HG03064 (cell line): Measurements from ENCODE around the gene ANKK1.

Experiments
- ATAC-seq: cut with Tn5 transposase; IDR thresholded peaks from one replicate; pipeline ENCODE4 v1.9.1; 2021; ENCODE audit warnings: low read depth; ENCODE audit not compliant: unreplicated experiment

The ANKK1 gene, protein sequence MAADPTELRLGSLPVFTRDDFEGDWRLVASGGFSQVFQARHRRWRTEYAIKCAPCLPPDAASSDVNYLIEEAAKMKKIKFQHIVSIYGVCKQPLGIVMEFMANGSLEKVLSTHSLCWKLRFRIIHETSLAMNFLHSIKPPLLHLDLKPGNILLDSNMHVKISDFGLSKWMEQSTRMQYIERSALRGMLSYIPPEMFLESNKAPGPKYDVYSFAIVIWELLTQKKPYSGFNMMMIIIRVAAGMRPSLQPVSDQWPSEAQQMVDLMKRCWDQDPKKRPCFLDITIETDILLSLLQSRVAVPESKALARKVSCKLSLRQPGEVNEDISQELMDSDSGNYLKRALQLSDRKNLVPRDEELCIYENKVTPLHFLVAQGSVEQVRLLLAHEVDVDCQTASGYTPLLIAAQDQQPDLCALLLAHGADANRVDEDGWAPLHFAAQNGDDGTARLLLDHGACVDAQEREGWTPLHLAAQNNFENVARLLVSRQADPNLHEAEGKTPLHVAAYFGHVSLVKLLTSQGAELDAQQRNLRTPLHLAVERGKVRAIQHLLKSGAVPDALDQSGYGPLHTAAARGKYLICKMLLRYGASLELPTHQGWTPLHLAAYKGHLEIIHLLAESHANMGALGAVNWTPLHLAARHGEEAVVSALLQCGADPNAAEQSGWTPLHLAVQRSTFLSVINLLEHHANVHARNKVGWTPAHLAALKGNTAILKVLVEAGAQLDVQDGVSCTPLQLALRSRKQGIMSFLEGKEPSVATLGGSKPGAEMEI

DNA sequence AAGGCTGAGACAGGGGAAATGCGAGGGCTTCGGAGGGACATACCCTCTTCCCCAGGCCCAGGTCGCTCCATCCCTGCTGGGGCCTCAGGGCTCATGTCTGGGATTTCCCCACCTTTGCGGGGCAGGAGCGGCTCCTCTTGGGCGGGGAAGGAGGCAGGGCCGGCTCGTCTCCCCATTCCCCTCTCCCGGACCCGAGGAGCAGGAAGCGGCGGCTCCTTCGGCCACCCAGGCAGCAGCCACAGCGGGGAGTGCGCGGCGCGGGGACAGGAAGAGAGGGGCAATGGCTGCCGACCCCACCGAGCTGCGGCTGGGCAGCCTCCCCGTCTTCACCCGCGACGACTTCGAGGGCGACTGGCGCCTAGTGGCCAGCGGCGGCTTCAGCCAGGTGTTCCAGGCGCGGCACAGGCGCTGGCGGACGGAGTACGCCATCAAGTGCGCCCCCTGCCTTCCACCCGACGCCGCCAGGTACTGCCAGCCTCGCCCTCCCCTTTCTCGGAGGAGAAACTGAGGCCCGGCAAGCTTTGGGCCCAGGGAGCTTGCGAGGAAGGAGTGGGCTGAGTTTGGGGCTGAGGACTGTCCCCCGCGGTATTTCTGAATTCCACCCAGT is at the start of gene ANKK1:
TSS of gene ANKK1 (plus strand) at position 175 of the 607 bp plus-strand sequence. CDS start at position 281, 106 bp downstream.
- no peak for ATAC-seq

DNA sequence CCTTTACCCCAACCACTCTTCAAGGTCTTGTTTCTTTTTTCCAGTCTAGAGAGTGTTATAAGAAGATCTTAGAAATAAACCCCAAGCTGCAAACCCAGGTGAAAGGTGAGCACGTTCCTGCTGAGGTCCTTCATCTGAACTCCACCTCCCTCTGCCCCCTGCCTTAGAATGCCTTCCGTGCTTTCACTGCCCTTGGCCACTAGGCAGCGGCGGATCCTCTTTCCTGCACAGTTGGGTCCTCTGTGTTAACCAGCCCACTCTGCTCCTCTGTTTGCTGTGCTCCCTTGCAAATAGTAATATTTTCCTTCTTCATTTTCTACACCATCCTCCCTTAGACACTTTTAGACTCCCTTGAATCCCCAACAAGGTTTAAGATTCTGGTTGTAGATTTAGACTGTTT is 48.8 kb upstream of the ANKK1 start:
- ATAC-seq, result no peak

DNA sequence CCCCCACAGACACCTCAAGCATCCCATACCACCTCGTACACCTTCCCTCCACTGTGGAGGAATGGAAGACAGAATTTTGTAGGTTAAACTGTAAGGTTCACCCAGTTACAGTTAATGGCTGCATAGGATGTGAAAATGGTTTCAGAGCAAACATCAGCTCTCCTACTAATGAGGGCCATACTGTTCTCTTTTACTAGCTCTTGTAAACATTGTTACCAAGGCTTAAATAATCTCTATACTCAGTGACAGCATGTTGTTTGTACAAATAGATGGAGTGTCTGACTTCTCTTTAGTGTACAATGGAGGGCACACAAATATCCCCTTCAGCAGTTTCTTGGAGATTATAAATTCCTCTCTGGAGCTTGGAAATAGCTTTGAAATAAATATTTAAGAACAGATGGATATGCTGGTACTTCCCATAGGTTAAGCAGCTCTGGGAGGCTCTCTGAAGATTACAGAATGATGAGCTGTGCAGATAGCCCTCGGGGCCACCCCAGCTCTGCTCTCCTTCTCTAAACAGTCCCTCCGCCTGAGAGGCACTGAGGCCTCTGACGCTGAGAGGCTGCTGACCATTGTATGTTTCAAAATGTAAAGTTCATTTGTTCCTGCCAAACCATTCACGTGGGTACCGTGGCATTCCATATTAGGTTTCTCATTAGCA is 47.5 kb upstream of the ANKK1 start:
- no peak for ATAC-seq

DNA sequence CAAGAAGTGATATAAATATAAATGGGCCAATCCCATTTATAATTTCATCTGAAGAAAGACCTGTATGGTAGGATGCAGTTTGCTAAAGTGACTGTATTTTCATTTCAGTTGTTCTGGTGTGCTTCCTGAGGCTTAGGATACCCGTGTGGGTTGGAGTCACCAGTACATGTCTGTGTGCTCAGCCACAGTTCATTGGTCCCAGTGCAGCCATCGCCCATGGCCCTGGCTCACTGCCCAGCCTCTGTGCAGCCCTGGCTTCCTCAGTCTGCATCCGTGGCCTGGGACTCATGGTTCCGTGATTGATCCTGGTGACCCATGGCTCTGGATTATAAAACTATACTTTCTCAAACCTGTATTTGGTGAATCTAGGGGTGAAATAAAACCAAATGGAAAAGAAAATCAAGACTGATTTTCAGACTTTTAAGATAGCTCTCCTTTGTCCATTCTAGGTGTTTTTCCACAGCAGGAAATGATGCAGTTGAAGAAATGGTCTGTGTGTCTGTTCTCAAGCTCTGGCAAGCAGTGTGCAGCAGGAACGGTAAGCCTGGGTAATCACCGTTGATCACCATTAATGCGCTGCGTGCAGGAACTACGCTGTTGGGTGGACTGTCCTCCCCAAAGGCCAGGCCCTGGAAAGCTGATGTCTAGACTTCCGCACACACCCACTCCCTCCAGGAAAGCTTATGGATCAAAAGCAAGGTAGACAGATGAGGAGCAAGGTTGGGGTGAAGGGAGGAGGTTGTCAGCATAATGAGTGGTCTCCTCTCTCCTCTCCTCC is 46.0 kb upstream of the ANKK1 start:
- ATAC-seq, result no peak

DNA sequence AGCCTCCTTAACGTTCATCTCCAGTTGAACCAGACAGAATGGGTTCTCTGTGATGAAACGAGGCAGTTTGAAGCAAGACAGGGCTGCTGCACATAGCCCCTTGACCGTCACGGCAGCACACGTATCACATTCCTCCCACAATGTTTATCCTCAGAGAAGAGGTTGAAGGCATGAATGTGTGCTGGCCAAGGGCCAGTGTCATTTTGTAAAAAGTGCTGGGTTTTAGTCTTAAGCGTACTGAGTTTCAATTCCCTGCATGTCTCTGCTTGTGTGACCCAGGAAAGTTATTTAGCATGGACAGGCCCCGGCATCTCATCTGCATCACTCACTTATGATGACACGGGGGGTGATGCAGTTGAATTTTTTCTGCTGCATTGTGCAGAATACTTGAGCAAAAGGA is 41.6 kb upstream of the ANKK1 start:
- ATAC-seq, result no peak

DNA sequence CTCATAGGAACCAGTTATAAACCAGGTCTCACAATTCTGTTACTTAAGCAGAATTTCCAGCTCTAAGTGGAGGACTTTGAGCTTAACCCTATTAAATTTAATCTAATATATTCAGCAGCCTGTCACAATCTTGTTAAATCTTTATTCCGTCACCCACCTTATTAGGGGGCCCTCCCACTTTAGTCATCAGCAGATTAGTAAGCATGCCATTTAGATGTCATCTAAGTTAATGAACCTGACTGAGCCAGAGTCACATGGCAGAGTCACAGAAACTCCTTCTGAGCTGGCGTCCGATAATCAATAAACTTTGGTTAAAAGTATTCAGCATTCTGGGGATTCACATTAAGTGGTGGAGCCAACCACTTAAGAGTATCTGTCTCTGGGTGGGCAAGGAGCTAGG is 38.1 kb upstream of the ANKK1 start:
- ATAC-seq, result no peak

DNA sequence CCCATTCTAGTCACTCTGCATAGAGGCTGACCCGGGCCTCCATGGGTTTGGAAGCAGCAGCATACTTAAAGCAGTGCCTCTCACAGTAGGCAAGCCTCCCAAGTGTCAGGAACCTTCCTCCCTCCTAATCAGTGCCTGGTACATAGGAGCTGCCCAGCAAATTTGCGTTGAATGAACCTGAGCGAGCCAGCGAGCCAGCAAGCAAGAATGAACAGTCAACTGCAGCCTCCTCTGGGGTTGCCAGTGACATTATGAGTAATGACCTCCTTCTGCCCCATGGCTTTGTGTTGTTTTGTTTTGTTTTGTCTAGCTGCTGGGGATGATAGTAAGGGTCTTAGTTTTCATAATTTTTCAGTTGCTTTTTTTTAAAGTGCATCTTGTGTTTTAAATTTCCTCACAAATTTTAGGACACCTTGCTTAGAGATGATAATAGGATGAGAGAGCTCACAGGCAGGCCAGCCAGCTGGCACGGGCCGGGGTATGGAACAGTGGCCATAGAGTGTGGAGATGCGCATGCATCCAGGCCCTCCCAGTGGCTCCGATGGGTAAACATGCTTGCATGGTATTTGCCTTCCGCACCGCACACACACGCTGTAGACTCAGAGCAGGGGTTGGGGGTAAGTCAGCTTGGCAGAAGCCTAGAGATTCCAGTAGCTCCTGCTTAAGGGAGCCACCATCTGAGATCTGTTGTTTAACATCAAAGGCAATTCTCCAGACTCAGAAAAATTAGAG is 37.1 kb upstream of the ANKK1 start:
- no peak for ATAC-seq

DNA sequence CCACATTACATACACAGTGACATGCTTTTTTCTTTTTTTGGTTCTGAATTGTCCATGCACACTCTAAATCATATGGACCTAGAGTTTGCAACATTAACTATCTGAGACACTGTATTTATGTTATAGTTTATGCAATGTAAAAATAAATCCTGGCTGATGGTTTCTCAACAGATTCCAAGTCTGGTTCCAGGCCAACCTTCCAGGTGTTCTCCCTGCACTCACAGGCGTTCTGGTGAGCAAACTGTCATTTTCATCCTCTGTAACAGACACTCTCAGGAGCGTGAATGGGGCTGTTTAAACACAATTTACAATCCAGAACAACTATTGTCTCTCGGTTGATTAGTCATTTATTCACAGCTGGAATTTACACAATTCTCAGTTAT is 36.5 kb upstream of the ANKK1 start:
- ATAC-seq, result no peak

DNA sequence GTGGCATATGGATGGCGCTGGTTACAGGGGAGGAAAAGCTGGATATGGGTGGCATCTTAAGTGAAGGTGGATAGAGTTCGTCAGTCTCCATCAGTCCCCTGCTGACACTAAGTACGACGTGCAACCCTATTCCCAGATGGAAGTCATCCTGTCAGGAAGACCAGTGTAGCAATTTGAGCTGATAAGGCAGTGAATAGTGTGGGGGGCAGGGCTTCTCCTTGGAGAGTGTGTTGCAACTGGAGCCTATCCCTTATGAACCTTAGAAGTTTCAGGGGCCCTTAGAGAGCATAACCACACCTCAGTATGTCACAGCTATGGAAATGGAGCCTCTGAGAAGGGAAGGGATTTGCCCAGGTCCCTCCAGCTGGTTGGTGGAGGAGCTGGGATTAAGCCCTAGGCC is 36.1 kb upstream of the ANKK1 start:
- no peak for ATAC-seq

DNA sequence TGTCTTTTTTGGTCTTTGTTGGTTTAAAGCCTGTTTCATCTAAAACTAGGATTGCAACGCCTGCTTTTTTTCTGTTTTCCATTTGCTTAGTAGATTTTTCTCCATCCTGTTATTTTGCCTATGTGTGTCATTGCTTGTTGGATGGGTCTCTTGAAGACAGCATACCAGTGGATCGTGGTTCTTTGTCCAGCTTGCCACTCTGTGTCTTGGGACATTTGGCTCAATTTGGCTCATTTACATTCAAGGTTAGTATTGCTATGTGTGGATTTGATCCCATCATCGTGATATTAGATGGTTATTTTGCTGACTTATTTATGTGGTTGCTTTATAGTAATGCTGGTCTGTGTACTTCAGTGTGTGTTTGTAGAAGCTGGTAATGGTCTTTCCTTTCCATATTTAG is 31.4 kb upstream of the ANKK1 start:
- ATAC-seq, result no peak

DNA sequence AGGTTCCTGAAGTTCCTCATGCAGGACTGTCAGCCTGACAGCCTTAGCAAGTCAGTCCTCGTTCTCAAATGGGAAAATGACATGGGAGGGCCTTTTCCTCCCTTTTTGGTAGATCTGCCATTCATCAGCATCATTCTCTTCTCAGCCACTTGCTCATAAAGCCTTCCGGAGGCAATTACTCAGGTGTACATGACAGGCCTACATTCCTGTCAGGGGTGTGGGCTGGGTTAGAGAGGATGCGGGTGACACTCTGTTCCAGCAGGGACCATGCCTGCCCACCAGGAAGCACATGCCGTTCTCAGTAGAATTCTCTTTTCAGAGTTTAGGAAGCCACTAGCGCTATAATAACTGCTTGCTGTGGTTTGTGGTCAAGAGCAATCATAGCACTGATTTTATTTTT is 24.2 kb upstream of the ANKK1 start:
- no peak for ATAC-seq

DNA sequence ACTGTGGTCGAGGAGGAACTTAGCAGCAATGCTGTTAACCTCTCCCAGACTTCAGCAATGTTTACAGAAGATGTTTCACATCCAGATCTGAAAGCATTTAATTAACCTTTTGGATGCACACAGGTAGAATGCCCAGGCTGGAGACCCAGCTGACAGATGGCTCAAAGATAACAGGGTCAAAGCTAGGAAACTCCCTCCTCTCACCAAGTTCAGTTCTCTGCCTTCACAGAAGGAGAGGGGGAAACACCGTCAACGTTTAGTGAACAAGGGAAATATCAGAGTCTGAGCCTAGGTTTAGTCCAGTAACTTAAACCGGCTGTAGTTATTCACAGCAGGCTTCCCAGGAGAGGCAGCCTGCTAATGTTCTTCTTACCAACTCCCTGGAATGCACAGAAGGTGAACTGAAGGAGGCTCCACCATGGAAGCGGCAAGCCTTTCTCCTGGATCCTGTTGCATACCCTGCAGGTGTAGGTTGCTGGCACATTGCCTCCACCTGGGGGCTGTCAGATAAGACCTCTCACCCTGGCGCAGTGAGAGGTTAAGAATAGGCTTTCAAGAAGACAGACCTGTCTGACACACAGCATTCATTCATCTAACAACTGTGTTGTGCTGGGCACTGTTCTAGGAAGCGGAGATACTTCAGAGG is 23.5 kb upstream of the ANKK1 start:
- ATAC-seq, result no peak

DNA sequence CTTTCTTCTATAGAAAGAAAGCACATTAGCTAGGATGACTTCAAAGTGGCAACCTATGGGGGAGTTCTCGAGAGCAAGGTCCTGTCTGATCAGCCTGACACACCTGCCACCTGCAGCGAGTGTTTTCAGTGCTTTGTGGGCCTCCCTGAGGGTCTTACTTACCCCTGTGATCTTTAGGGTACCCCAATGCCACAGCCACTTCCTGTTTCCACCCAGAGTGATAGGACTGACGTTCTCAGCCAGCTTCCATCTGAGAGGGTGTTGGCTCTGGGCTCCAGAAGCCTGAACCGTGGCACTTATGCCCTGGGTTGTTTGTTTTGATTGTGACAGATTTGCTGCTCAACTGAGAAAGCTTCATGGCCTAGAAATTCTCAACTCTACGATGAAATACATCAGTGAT is 21.7 kb upstream of the ANKK1 start:
- no peak for ATAC-seq

DNA sequence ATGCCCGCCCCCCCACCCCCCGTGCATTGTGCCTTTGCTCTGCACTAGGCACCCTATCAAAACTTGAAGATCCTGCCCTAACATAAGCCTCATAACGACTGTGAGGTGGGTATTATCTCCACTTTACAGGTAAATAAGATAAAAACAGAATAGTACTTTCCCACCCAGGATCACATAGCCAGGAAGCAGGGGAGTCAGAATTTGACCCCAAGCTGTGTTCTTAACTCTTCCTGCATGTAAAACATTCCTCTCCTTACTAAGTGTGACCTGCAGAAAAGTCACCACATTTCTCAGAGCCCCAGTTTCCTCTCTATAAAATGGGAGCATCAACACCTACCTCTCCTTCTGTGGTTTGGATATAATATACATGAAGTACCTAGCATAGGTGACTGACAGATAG is 18.2 kb upstream of the ANKK1 start:
- no peak for ATAC-seq

DNA sequence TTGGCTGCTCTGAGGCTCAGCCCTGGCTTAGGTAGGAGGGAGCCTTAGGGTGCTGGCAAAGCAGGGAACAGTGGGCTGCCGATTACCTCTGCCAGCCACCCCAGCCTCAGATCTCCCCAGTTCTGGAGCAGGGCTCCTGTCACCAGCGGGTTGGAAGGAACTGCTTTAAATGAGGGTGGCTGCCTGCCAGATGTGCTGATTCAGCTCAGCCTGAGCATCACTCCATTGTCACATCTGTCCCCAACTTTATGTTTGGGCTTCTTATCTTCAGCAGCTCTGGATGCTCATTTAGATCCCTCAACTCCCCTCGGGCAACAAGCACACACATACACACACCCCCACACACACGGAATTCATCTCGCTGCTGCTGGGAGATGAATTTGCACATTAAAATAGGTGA is 16.9 kb upstream of the ANKK1 start:
- no peak for ATAC-seq

DNA sequence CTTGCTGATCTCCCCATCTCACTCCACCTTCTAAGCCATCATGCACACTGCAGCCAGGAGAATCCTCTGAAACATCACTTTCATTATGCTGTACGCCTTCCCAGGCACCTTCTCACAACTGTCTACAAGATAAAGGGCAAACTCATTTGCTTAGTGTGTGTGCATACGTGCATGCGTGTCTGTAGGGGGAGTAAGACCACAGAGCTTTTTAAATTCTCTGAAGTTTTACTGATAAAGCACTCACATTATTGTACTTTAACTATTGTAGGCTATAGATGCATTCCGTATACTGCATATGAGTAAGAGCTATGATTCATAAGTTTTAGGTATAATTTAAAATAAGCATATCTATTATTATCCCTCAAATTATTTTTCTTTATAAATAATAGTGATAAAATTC is 15.3 kb upstream of the ANKK1 start:
- no peak for ATAC-seq

DNA sequence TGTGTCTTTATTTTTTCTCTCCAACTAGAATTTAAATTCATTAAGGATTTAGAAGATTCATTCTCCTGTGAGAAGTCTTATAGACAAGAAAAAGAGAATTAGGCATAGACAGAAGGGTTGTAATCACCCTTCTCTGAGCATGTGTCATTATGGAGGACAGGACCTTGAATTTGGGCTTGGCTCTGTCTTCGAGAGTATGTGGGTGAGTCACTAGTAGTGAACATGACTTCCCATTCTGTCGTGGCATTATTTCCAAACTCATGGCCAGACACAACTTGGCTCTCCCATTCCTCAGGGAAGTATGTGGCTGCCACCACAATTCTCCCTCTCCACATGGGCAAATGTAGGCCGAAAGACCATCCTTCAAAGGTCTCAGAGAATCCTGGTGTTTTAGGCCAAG is 14.3 kb upstream of the ANKK1 start:
- no peak for ATAC-seq

DNA sequence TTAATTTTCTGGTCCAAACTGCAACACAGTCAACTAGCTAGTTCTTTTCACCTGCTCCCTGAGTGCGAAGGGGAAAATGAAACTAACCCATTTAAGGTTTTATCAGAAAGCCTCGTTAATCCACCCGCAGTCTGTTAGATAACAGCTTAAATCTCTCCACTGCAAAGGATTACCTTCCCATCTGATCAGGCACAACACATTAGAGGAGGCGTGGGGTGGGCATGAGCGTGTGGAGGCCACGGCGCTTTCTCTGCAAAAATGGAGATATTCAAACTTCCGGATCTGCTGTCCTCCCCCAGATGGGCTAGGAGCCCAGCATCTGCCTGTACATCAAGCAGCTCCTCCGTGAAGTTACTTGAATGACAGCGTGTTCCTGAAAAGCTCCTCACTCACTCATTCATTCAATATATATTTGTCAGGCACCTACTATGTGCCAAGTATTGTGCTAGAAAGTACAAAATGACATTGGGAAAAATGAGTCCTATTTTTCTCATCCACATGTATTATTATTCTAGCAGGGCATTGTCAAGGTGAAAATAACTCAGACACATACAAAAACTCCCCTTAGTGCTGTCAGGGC is 13.5 kb upstream of the ANKK1 start:
- no peak for ATAC-seq

DNA sequence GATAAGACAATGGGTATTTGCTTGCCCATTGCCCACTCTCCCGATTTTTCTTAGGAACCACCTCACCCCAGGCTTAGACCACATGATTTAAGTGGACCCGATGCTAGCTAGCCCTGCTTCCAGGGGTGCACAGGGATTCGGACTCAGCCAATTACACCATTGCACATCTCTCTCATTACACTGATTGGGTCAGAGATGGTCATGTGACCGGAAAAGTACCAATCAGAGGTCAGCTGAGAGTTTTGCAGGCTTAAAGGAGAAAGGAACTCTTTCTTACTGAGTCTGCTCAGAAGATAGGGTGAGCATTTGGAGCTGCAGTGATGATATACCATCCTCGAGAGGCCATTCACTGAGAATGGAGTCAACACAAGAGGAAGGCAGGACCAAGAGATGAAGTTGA is 12.2 kb upstream of the ANKK1 start:
- ATAC-seq, result no peak
